CD14-positive monocyte (primary cell): ENCODE results near the gene TRMT2A. TPM values are rescaled to one million over a fixed set of nuclear protein-coding genes. Genes with fewer than 3 reads are reported as not detected.

Experiments used
- DNase-seq, 3 donors: peaks; one replicate each; pipeline ENCODE4 v3.0.0-alpha.2; 2011 to 2022
- H2AFZ ChIP-seq: 2 replicates; pipeline ENCODE4 v1.6.0; 2012; ENCODE audit warnings: mild to moderate bottlenecking, low read depth, low read length, inconsistent platforms; ENCODE audit not compliant: insufficient read depth, poor library complexity, severe bottlenecking
- H3K27ac ChIP-seq, 2 donors: 1 replicate in 1 of 2; 2 replicates in 1 of 2; pipeline ENCODE4 v1.5.1; 2012 to 2013; ENCODE audit warnings: low read length in 2 of 2, control low read depth in 1 of 2, inconsistent platforms in 1 of 2, low read depth in 1 of 2, mild to moderate bottlenecking in 1 of 2
- H3K27me3 ChIP-seq, 2 donors: one replicate each; pipeline versions ENCODE4 v1.6.0 to v1.6.1; 2011 to 2013; ENCODE audit warnings: low read length in 2 of 2; ENCODE audit not compliant: control insufficient read depth in 2 of 2, insufficient read depth in 2 of 2
- H3K36me3 ChIP-seq, 2 donors: replicated peaks in 1 of 2; 1 replicate in 1 of 2; 2 replicates in 1 of 2; pipeline versions ENCODE4 v1.5.1 to v1.6.1; 2012 to 2013; ENCODE audit warnings: low read length in 2 of 2, control low read depth in 1 of 2, inconsistent platforms in 1 of 2, mild to moderate bottlenecking in 1 of 2; ENCODE audit not compliant: insufficient read depth in 2 of 2, control insufficient read depth in 1 of 2
- H3K4me1 ChIP-seq, 2 donors: 1 replicate in 1 of 2; 2 replicates in 1 of 2; pipeline versions ENCODE4 v1.5.1 to v1.6.1; 2012 to 2013; ENCODE audit warnings: low read length in 2 of 2, control low read depth in 1 of 2, inconsistent platforms in 1 of 2, mild to moderate bottlenecking in 1 of 2, moderate library complexity in 1 of 2; ENCODE audit not compliant: insufficient read depth in 2 of 2, control insufficient read depth in 1 of 2
- H3K4me2 ChIP-seq: replicated peaks from 2 replicates; pipeline ENCODE3; 2012; ENCODE audit warnings: low read length, moderate library complexity, mild to moderate bottlenecking; ENCODE audit not compliant: poor library complexity, severe bottlenecking; ENCODE audit errors: extremely low read depth
- H3K4me3 ChIP-seq, 3 experiments: fragments of 200-600 bp in 1 of 3; sonication (generic) in 1 of 3; replicated peaks in 1 of 3; 1 replicate in 2 of 3; 2 replicates in 1 of 3; pipeline ENCODE4 v1.5.1; 2011 to 2013; ENCODE audit warnings: low read length in 3 of 3, mild to moderate bottlenecking in 3 of 3, control low read depth in 2 of 3, low read depth in 2 of 3, inconsistent platforms in 1 of 3, moderate library complexity in 1 of 3
- H3K79me2 ChIP-seq: 2 replicates; pipeline ENCODE4 v1.6.0; 2012; ENCODE audit warnings: mild to moderate bottlenecking, control low read depth, inconsistent platforms, low read length, moderate library complexity; ENCODE audit not compliant: insufficient read depth
- H3K9ac ChIP-seq: 2 replicates; pipeline ENCODE4 v1.6.0; 2017; ENCODE audit warnings: low read length, mild to moderate bottlenecking; ENCODE audit not compliant: insufficient read depth, poor library complexity, severe bottlenecking
- H3K9me3 ChIP-seq, 2 donors: replicated peaks in 1 of 2; 1 replicate in 1 of 2; 2 replicates in 1 of 2; pipeline versions ENCODE4 v1.5.1 to v1.6.1; 2012 to 2013; ENCODE audit warnings: low read length in 2 of 2, control low read depth in 1 of 2; ENCODE audit not compliant: control insufficient read depth in 1 of 2, insufficient read depth in 1 of 2
- H4K20me1 ChIP-seq: 2 replicates; pipeline ENCODE4 v1.6.0; 2012; ENCODE audit warnings: mild to moderate bottlenecking, low read length, control low read depth, moderate library complexity; ENCODE audit not compliant: insufficient read depth
- H3K27ac Mint-ChIP-seq, 7 donors: one replicate each; pipeline ENCODE4 v1.8.0; 2020; ENCODE audit warnings: mild to moderate bottlenecking in 7 of 7, mixed read lengths in 7 of 7, moderate library complexity in 6 of 7, inconsistent platforms in 2 of 7
- H3K27me3 Mint-ChIP-seq, 3 donors: one replicate each; pipeline ENCODE4 v1.8.0; 2021 to 2022; ENCODE audit warnings: low read depth in 3 of 3, mild to moderate bottlenecking in 3 of 3, mixed read lengths in 3 of 3, moderate library complexity in 3 of 3, inconsistent platforms in 1 of 3
- H3K36me3 Mint-ChIP-seq, 2 donors: one replicate each; pipeline ENCODE4 v1.8.0; 2020; ENCODE audit warnings: mixed read lengths in 2 of 2, inconsistent platforms in 1 of 2, mild to moderate bottlenecking in 1 of 2
- H3K4me1 Mint-ChIP-seq: one replicate; pipeline ENCODE4 v1.8.0; 2020; ENCODE audit warnings: mild to moderate bottlenecking, mixed read lengths
- H3K4me3 Mint-ChIP-seq, 2 donors: one replicate each; pipeline ENCODE4 v1.8.0; 2020; ENCODE audit warnings: mild to moderate bottlenecking in 2 of 2, mixed read lengths in 2 of 2, moderate library complexity in 1 of 2
- H3K9me3 Mint-ChIP-seq, 7 donors: one replicate each; pipeline ENCODE4 v1.8.0; 2020 to 2022; ENCODE audit warnings: mixed read lengths in 7 of 7, mild to moderate bottlenecking in 6 of 7, moderate library complexity in 6 of 7, inconsistent platforms in 2 of 7
- CTCF ChIP-seq: fragments of 200-600 bp; IDR thresholded peaks from one replicate; pipeline ENCODE4 v1.8.0; 2022; ENCODE audit warnings: antibody characterized with exemption, mild to moderate bottlenecking
- WGBS: methylation state at CpG from one replicate; pipeline ENCODE4 v1.1.5; 2013; ENCODE audit warnings: missing lambda C conversion rate; ENCODE audit not compliant: insufficient coverage; 5-methylcytosine and 5-hydroxymethylcytosine counted together
- intact Hi-C, 2 donors: fragments of 100-400 bp; cut with micrococcal nuclease; formaldehyde crosslinking; loops; one replicate each; pipeline versions ENCODE4 v1.15.0 to v1.15.1; 2023
- polyA plus RNA-seq, 3 donors: library from polyadenylated mRNA; depleted of rRNA in 1 of 3; unstranded in 2 of 3; stranded (reverse) in 1 of 3; fragments of 300-500 nt in 2 of 3; fragments of >200 nt in 1 of 3; fragmentation: Illumina TruSeq in 2 of 3; gene quantifications; 1 replicate in 2 of 3; 2 replicates in 1 of 3; pipeline ENCODE4 v1.2.3, GENCODE V29; 2012 to 2021

Gene TRMT2A
- polyA plus RNA-seq, 3 donors = 20.1 to 121 (median 23.5) TPM

GRCh38 chr22:20147237-20147988 lies 30.4 kb upstream of the TRMT2A start:
- H3K27me3 ChIP-seq = no peaks in the 10 kb centered on the region
- H4K20me1 ChIP-seq = no peaks in the 10 kb centered on the region
- H2AFZ ChIP-seq = no peak overlapping the region
- no peak for TF ChIP-seq CTCF
- no peaks in the 10 kb centered on the region for H3K9me3 ChIP-seq
- H3K27ac ChIP-seq = no peak overlapping the region
- H3K4me2 ChIP-seq = no peak overlapping the region
- no peak overlapping the region for H3K4me3 ChIP-seq
- 86% methylated on average over 9 of the region's 14 CpGs for WGBS
- no peak overlapping the region for H3K9ac ChIP-seq
- H3K4me1 Mint-ChIP-seq = no peaks in the 10 kb centered on the region
- no peaks in the 10 kb centered on the region for H3K9me3 Mint-ChIP-seq
- H3K4me1 ChIP-seq = no peaks in the 10 kb centered on the region
- H3K4me3 Mint-ChIP-seq = no peak overlapping the region
- H3K79me2 ChIP-seq = no peaks in the 10 kb centered on the region
- DNase-seq = no peak
- intact Hi-C loops = no loop called here
- peaks cover 0 to 3% of the 10 kb centered on the region in 2 donors for H3K36me3 Mint-ChIP-seq
- H3K27me3 Mint-ChIP-seq = peaks cover 0 to 2% (median 0%) of the 10 kb centered on the region in 3 donors
- H3K27ac Mint-ChIP-seq = no peak overlapping the region
- peaks cover 6 to 9% of the 10 kb centered on the region in 2 donors for H3K36me3 ChIP-seq

GRCh38 chr22:20146777-20147176 lies 29.8 kb upstream of the TRMT2A start:
- Histone ChIP-seq H2AFZ (no peak overlapping the region), H3K36me3 (peaks cover 6 to 9% of the 10 kb centered on the region in 2 donors), H4K20me1 (no peaks in the 10 kb centered on the region), H3K79me2 (no peaks in the 10 kb centered on the region), H3K27ac (no peak overlapping the region), H3K4me2 (no peak overlapping the region), H3K27me3 (no peaks in the 10 kb centered on the region), H3K9ac (no peak overlapping the region), H3K9me3 (no peaks in the 10 kb centered on the region), H3K4me3 (no peak overlapping the region), H3K4me1 (no peaks in the 10 kb centered on the region)
- whole genome bisulfite sequencing = 92% methylated on average over 22 of the region's 22 CpGs
- no peak overlapping the region for H3K4me3 Mint-ChIP-seq
- peaks cover 0 to 3% of the 10 kb centered on the region in 2 donors for H3K36me3 Mint-ChIP-seq
- no peaks in the 10 kb centered on the region for H3K9me3 Mint-ChIP-seq
- no peak overlapping the region for H3K27ac Mint-ChIP-seq
- no peak for TF ChIP-seq CTCF
- no peak for DNase-seq
- intact Hi-C loops = no loop called here
- no peaks in the 10 kb centered on the region for H3K27me3 Mint-ChIP-seq
- no peaks in the 10 kb centered on the region for H3K4me1 Mint-ChIP-seq
